Left ventricle myocardium inferior (tissue), 1 donor: Measurements from ENCODE around the gene WDR62. TPM values are rescaled to one million over a fixed set of nuclear protein-coding genes. Genes with fewer than 3 reads are reported as not detected.

Source experiments
- DNase-seq: peaks from one replicate; pipeline ENCODE4 v3.0.0-alpha.2; 2020
- H3K27ac ChIP-seq: fragments of 200-600 bp; replicated peaks from 2 replicates; pipeline ENCODE4 v1.8.0; 2021
- H3K27me3 ChIP-seq: fragments of 200-600 bp; 2 replicates; pipeline ENCODE4 v1.8.0; 2021; ENCODE audit warnings: low read depth
- H3K36me3 ChIP-seq: fragments of 200-600 bp; 2 replicates; pipeline ENCODE4 v1.8.0; 2021
- H3K4me1 ChIP-seq: fragments of 200-600 bp; 2 replicates; pipeline ENCODE4 v1.8.0; 2021
- H3K4me3 ChIP-seq: fragments of 200-600 bp; 2 replicates; pipeline ENCODE4 v1.8.0; 2021; ENCODE audit warnings: mild to moderate bottlenecking, moderate library complexity
- H3K9me3 ChIP-seq: fragments of 200-600 bp; replicated peaks from 2 replicates; pipeline ENCODE4 v1.8.0; 2021
- CTCF ChIP-seq: fragments of 200-600 bp; IDR thresholded peaks from 2 replicates; pipeline ENCODE4 v1.8.0; 2021; ENCODE audit warnings: antibody characterized with exemption, mild to moderate bottlenecking, borderline replicate concordance
- intact Hi-C: fragments of 100-400 bp; cut with micrococcal nuclease; formaldehyde crosslinking; loops from one replicate; pipeline ENCODE4 v1.11.0; 2022
- total RNA-seq: library from RNA; stranded (reverse); fragmentation: NEBNext Ultra II Directional; extraction: Animal tissue kit (Norgen Biotek cat#: 25700); gene quantifications from one replicate; pipeline ENCODE4 v1.2.1, GENCODE V29; 2021
- donor health status: DM: no; HTN: yes; CAD: no; lungs with severe emphysema.

Gene WDR62
- total RNA-seq, 1 donor from 2014 or later, result 17.7 TPM

DNA sequence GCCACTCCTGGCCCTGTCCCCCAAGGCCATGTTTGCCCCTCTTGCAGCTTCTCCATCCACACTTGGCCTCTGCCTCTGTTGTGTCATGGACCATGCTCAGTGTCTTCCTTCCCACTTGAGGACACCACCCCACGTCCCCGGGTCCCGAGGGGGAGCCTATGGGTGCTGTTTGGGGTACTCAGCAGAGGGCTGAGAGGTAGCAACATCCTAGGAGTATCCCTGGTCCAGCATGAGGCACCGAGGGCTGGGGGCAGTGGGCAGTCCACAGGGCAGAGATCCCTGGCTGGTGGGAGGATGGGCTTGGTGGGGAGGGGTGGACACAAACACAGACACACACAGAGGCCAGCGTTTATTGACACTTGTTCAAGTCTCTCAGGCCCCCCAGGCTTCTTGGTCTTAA lies 95.9 kb downstream of the WDR62 start:
- H3K4me3 ChIP-seq, result peak overlapping the region; percentile 85
- peak overlapping the region; percentile 99 for H3K27ac ChIP-seq
- H3K27me3 ChIP-seq, result no peaks in the 10 kb centered on the region
- no peak for TF ChIP-seq CTCF
- peaks cover 73% of the 10 kb centered on the region for H3K4me1 ChIP-seq
- intact Hi-C loops, result no loop called here
- peaks cover 54% of the 10 kb centered on the region for H3K36me3 ChIP-seq
- no peak for DNase-seq
- H3K9me3 ChIP-seq, result no peaks in the 10 kb centered on the region

DNA sequence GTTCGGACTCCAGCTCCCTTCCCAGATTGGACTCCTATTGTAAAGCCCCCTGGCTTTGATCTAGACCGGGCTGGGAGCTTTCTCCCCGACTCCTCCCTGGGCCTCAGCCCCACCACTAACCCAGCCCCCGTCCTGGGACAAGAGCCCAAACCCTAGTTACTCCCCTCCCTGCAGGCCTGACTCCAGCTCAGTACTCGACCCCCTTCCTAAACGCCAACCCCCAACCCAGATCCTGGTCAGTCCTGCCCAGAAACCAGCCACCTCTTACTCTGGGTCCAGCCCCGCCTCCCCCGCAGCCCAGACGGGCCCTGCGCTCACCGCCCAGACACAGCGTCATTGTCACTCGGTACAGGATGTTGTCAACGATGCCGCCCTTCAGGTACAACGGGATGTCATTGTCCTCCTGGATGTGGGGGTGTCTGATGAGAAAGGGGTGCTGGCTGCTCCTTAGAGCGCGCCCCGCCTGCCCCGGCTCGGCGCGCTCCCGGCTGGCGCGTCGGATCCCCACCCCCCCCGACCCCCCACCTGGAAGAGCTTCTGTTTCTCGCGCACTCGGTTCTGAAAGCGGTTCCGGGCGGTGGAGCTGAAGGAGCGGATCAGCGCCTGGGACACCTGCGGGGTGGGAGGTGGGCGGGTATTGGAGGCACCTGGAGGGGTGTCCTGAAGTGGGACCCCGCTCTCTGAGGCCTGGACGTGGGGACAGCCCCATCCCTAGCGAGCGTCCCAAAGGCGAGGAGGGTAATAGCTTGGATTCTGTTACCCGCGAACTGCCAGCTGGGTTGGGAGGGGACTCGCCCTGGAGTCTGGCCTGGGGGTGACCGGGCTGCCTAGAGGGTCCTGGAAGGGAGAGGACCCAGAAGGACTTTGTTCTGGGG lies 96.7 kb downstream of the WDR62 start:
- intact Hi-C loops, result no loop called here
- Histone ChIP-seq H3K27ac (peak overlapping the region; percentile 99), H3K4me1 (peaks cover 79% of the 10 kb centered on the region), H3K4me3 (peak overlapping the region; percentile 85), H3K27me3 (no peaks in the 10 kb centered on the region), H3K9me3 (no peaks in the 10 kb centered on the region), H3K36me3 (peaks cover 46% of the 10 kb centered on the region)
- TF ChIP-seq CTCF, result no peak
- DNase-seq, result peak; percentile 78

DNA sequence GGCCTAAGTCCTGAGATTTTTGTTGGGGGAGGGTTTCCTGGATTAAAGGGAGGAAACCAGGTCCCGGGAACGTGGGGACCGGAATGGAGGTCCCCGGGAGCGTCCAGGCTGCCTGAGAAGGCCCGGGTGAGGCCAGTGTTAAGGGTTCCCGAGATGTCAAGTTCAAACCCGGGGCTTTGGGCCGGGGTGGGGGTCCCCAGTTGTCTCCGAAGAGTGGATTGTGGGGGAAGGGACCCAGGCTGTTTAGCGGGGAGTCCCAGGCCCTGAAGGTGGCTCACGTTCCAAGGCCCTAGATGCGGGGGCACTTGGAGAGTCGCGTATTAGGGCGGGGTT lies 97.3 kb downstream of the WDR62 start:
- Histone ChIP-seq H3K4me3 (peak overlapping the region; percentile 85), H3K27ac (peak overlapping the region; percentile 99), H3K27me3 (no peaks in the 10 kb centered on the region), H3K4me1 (peaks cover 84% of the 10 kb centered on the region), H3K36me3 (peaks cover 40% of the 10 kb centered on the region), H3K9me3 (no peaks in the 10 kb centered on the region)
- DNase-seq, result no peak
- no peak for TF ChIP-seq CTCF
- intact Hi-C loops, result no loop called here

- peak; percentile 87 for DNase-seq
- H3K4me3 ChIP-seq, result peak within 1 kb of the TSS; percentile 85
- no peak for TF ChIP-seq CTCF
- H3K4me1 ChIP-seq, result peaks cover 84% of the 10 kb centered on the region
- H3K36me3 ChIP-seq, result peaks cover 34% of the 10 kb centered on the region
- H3K9me3 ChIP-seq, result no peaks in the 10 kb centered on the region
- peak within 1 kb of the TSS; percentile 99 for H3K27ac ChIP-seq
- H3K27me3 ChIP-seq, result no peaks in the 10 kb centered on the region
- intact Hi-C loops, result no loop called here
Observed at GRCh38 chr19:36152352-36153091, 97.8 kb downstream of the WDR62 start, which contains the start of gene COX7A1. Gene COX7A1, minus strand, starts transcription at chr19:36152447. Its CDS starts 40 bp downstream, at chr19:36152407.

DNA sequence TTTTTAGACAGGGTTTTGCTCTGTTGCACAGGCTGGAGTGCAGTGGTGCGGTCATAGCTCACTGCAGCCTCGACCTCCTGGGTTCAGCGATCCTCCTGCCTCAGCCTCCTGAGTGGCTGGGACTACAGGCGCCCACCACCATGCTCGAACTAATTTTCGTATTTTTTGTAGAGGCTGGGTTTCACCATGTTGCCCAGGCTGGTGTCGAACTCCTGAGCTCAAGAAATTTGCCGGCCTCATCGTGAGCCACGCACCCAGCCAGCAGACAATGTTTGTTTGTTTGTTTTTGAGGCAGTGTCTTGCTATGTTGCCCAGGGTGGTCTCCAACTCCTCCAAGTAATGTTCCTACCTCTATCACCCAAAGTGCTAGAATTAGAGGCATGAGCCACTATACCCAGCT lies 98.4 kb downstream of the WDR62 start:
- peaks cover 78% of the 10 kb centered on the region for H3K4me1 ChIP-seq
- H3K4me3 ChIP-seq, result peak overlapping the region; percentile 85
- no peak for DNase-seq
- no peaks in the 10 kb centered on the region for H3K27me3 ChIP-seq
- peak overlapping the region; percentile 99 for H3K27ac ChIP-seq
- peaks cover 28% of the 10 kb centered on the region for H3K36me3 ChIP-seq
- H3K9me3 ChIP-seq, result no peaks in the 10 kb centered on the region
- no peak for TF ChIP-seq CTCF
- intact Hi-C loops, result no loop called here

Other genes starting within 250 kb of the WDR62 start
- gene PRODH2, start 242.1 kb upstream of the WDR62 start, total RNA-seq, result not detected
- gene NPHS1, start 202.4 kb upstream of the WDR62 start, total RNA-seq, result not detected
- not detected for gene KIRREL2, start 198.0 kb upstream of the WDR62 start, total RNA-seq
- 23.9 TPM for gene APLP1, start 186.3 kb upstream of the WDR62 start, total RNA-seq
- 2.3 TPM for gene NFKBID, start 154.4 kb upstream of the WDR62 start, total RNA-seq
- gene HCST, start 152.4 kb upstream of the WDR62 start, total RNA-seq, result 2.3 TPM
- gene TYROBP, start 146.6 kb upstream of the WDR62 start, total RNA-seq, result 26.2 TPM
- 7.1 TPM for gene LRFN3, start 118.5 kb upstream of the WDR62 start, total RNA-seq
- gene SDHAF1, start 59.7 kb upstream of the WDR62 start, total RNA-seq, result 10.3 TPM
- gene SYNE4, start 46.1 kb upstream of the WDR62 start, total RNA-seq, result 0.58 TPM
- 11.8 TPM for gene ALKBH6, start 40.7 kb upstream of the WDR62 start, total RNA-seq
- 5.4 TPM for gene CLIP3, start 22.0 kb upstream of the WDR62 start, total RNA-seq
- gene THAP8, start 612 bp upstream of the WDR62 start, total RNA-seq, result 4.2 TPM
- not detected for gene OVOL3, start 56.2 kb downstream of the WDR62 start, total RNA-seq
- gene POLR2I, start 60.0 kb downstream of the WDR62 start, total RNA-seq, result 130 TPM
- 94.9 TPM for gene TBCB, start 60.6 kb downstream of the WDR62 start, total RNA-seq
- 767 TPM for gene CAPNS1, start 85.2 kb downstream of the WDR62 start, total RNA-seq
- gene COX7A1, start 97.5 kb downstream of the WDR62 start, total RNA-seq, result 2,839 TPM
- gene ZNF565, start 159.8 kb downstream of the WDR62 start, total RNA-seq, result 4.4 TPM
- gene ZNF146, start 160.2 kb downstream of the WDR62 start, total RNA-seq, result 30.4 TPM